SH-SY5Y (cell line): ENCODE results near the gene HAUS8.

Source experiments
- GATA2 ChIP-seq: IDR thresholded peaks from 2 replicates; pipeline ENCODE4 v1.6.1; 2011; ENCODE audit warnings: mild to moderate bottlenecking, low read depth, low read length
- GATA3 ChIP-seq: IDR thresholded peaks from 2 replicates; pipeline ENCODE4 v1.6.1; 2011; ENCODE audit warnings: low read depth, mild to moderate bottlenecking, low read length, moderate library complexity

DNA sequence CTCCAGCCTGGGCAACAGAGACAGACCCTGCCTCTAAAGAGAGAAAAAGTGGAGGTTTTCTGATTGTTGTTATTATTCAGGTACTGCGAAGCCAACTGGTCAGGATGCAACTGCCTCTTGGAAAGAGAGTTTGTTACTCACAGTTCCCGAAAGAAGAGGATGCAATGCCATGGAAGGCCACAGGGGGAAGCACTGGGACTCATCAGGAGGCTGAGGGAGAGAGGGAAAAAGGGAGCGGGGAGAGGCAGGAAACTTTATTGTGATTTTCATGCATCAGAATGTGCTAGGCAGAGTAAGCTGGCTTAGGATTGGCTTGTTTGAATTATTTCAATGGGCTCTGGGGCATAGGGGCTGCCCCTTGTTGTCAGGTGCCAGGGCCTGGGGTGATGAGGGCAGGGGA, 27.9 kb upstream of the HAUS8 start:
- no peak for TF ChIP-seq GATA2
- TF ChIP-seq GATA3 = no peak
